HT-29 (cell line): ENCODE data around the gene PDE11A. TPM values are rescaled to one million over a fixed set of nuclear protein-coding genes. Genes with fewer than 3 reads are reported as not detected.
"Not testable (repeated sequence)": the region's sequence is repeated elsewhere in the genome, so short reads cannot be mapped to it uniquely, and the experiment has no call there.

Experiments used
- DNase-seq: peaks from one replicate; pipeline ENCODE4 v3.0.0-alpha.2; 2015; ENCODE audit warnings: low spot score
- total RNA-seq: library from RNA; depleted of rRNA; stranded (reverse); fragments of >200 nt; shearing (Covaris generic); gene quantifications from 2 replicates; pipeline ENCODE4 v1.2.3, GENCODE V29; 2014; rRNA removed

The PDE11A gene
- not detected in 2 replicates for total RNA-seq

GRCh38 chr2:178072383-178073301 is at the start of gene PDE11A:
Gene PDE11A (minus strand): TSS chr2:178072777. CDS start chr2:178072437, 340 bp downstream.
- peak; percentile 76 for DNase-seq

GRCh38 chr2:178119179-178119922 is 46.8 kb upstream of the PDE11A start:
- no peak for DNase-seq

- no peak for DNase-seq
These were observed 45.1 kb upstream of the PDE11A start for GRCh38 chr2:178117725-178118124.

- DNase-seq = no peak
These were observed 42.7 kb upstream of the PDE11A start for GRCh38 chr2:178115271-178115670.

GRCh38 chr2:178114462-178114861 is 41.9 kb upstream of the PDE11A start:
- DNase-seq = no peak

- peak; percentile 91 for DNase-seq
These were observed 39.9 kb upstream of the PDE11A start, which contains the start of gene RBM45 for GRCh38 chr2:178112202-178113152. Gene RBM45 (plus strand): TSS chr2:178112437. CDS start chr2:178112547, 110 bp downstream.

GRCh38 chr2:178111743-178112142 is 39.2 kb upstream of the PDE11A start:
- DNase-seq = peak; percentile 9

GRCh38 chr2:178110681-178111080 is 38.1 kb upstream of the PDE11A start:
- no peak for DNase-seq

- peak; percentile 32 for DNase-seq
These were observed 37.2 kb upstream of the PDE11A start for GRCh38 chr2:178109813-178110212.

- DNase-seq = no peak
These were observed 35.6 kb upstream of the PDE11A start for GRCh38 chr2:178108176-178108575.

- no peak for DNase-seq
These were observed 33.5 kb upstream of the PDE11A start for GRCh38 chr2:178106053-178106452.

- DNase-seq = no peak
These were observed 33.0 kb upstream of the PDE11A start for GRCh38 chr2:178105566-178105965.

- no peak for DNase-seq
These were observed 28.9 kb upstream of the PDE11A start for GRCh38 chr2:178101321-178102079.

- DNase-seq = no peak
These were observed 20.9 kb upstream of the PDE11A start for GRCh38 chr2:178093471-178093870.

- no peak for DNase-seq
These were observed 16.2 kb upstream of the PDE11A start for GRCh38 chr2:178088774-178089270.

- DNase-seq = no peak
These were observed 11.7 kb upstream of the PDE11A start for GRCh38 chr2:178084273-178084672.

- no peak for DNase-seq
These were observed 9.9 kb upstream of the PDE11A start for GRCh38 chr2:178082408-178083045.

GRCh38 chr2:178079279-178079678 is 6.7 kb upstream of the PDE11A start:
- not testable (repeated sequence) for DNase-seq

GRCh38 chr2:178076130-178076529 is 3.6 kb upstream of the PDE11A start:
- DNase-seq = no peak

- no peak for DNase-seq
These were observed 2.4 kb upstream of the PDE11A start for GRCh38 chr2:178075006-178075326.
